Activated T-helper 1 cell treated with anti-CD3 and anti-CD28 coated beads, Interleukin-12 subunit alpha, Interleukin-12 subunit beta, Interleukin-2, Interleukin-4 antibody, amounts not matched to agents 30 ng/mL and 10 ng/mL and 1 ng/mL, durations not matched to agents 14 hours and 24 hours and 36 hours (primary cell): ENCODE results near the gene CLMN. TPM values are rescaled to one million over a fixed set of nuclear protein-coding genes. Genes with fewer than 3 reads are reported as not detected.

Experiments
- DNase-seq: peaks from one replicate; pipeline ENCODE4 v3.0.0; 2021; ENCODE audit warnings: low spot score
- H3K27ac Mint-ChIP-seq: one replicate; pipeline ENCODE4 v1.8.0; 2021; ENCODE audit warnings: mild to moderate bottlenecking, mixed read lengths
- H3K27me3 Mint-ChIP-seq: one replicate; pipeline ENCODE4 v1.8.0; 2022; ENCODE audit warnings: mild to moderate bottlenecking, moderate library complexity, mixed read lengths; ENCODE audit not compliant: insufficient read depth
- H3K36me3 Mint-ChIP-seq: one replicate; pipeline ENCODE4 v1.8.0; 2021; ENCODE audit warnings: low read depth, mixed read lengths
- H3K4me1 Mint-ChIP-seq: one replicate; pipeline ENCODE4 v1.8.0; 2021; ENCODE audit warnings: low read depth, mixed read lengths
- H3K4me3 Mint-ChIP-seq: one replicate; pipeline ENCODE4 v1.8.0; 2021; ENCODE audit warnings: mild to moderate bottlenecking, moderate library complexity, mixed read lengths
- H3K9me3 Mint-ChIP-seq: one replicate; pipeline ENCODE4 v1.8.0; 2021; ENCODE audit warnings: mixed read lengths
- intact Hi-C: fragments of 100-400 bp; cut with micrococcal nuclease; formaldehyde crosslinking; loops from one replicate; pipeline ENCODE4 v1.15.1; 2024
- total RNA-seq: library from RNA; stranded (reverse); gene quantifications from 2 replicates; pipeline ENCODE4 v1.2.3, GENCODE V29; 2022

The CLMN gene
- total RNA-seq, 1 donor from 2014 or later = 0.80 TPM

- peaks cover 4% of the 10 kb centered on the region for H3K27me3 Mint-ChIP-seq
- H3K27ac Mint-ChIP-seq = no peak overlapping the region
- H3K4me3 Mint-ChIP-seq = no peak overlapping the region
- H3K9me3 Mint-ChIP-seq = peaks cover 5% of the 10 kb centered on the region
- no peaks in the 10 kb centered on the region for H3K36me3 Mint-ChIP-seq
- peaks cover 41% of the 10 kb centered on the region for H3K4me1 Mint-ChIP-seq
- DNase-seq = no peak
- intact Hi-C loops = no loop called here
Observed at GRCh38 chr14:95263527-95264231, 56.0 kb downstream of the CLMN start.

- intact Hi-C loops = no loop called here
- Mint-ChIP-seq H3K27ac (no peak overlapping the region), H3K9me3 (peaks cover under 1% of the 10 kb centered on the region), H3K36me3 (no peaks in the 10 kb centered on the region), H3K4me1 (peaks cover 33% of the 10 kb centered on the region), H3K27me3 (peaks cover 4% of the 10 kb centered on the region), H3K4me3 (no peak overlapping the region)
- DNase-seq = no peak
Observed at GRCh38 chr14:95262511-95262891, 57.2 kb downstream of the CLMN start.

DNA sequence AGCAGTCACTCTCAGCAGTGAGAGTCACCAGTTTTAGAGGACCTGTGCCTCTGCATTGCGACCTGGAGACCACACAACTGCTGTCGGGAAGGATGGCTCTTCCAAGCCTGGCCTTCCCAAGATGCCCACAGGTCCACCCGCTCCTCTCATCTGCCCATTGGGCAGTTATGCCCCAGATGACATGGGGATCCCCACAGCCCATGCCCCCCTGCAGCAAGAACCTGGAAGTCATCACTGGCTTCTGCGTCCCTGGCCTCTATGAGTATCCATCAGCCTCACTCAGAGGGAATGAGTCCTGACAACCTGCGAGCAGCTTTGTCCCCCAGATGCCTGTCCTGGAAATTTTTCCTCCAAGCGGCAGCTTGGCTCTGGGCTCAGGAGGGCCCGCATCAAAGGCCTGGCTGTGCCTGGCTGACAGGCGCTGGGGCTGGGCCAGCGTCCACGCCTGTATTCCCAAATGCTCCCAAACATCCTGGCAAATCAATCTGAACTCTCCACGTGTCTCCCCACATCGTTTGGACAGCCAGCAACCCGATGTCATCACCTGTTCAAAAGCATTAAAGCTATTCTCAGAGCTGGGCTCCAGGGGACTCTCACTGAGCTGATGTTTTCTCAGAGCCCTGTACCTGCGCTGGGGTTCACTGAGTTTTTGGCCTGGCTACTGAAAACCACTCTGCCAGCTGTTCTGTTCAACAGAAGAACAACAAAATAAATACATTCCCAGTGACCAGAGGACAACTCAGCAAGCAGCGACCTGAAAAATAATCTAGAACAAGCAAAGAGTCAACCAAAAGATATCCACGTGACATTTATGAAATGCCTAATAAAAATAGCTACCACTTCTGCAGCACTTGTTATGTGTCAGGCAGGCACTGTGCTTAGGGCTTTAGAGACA is 57.8 kb downstream of the CLMN start:
- Mint-ChIP-seq H3K4me1 (peaks cover 27% of the 10 kb centered on the region), H3K27me3 (peaks cover 4% of the 10 kb centered on the region), H3K36me3 (no peaks in the 10 kb centered on the region), H3K9me3 (no peaks in the 10 kb centered on the region), H3K4me3 (no peak overlapping the region), H3K27ac (no peak overlapping the region)
- intact Hi-C loops = loop anchor here (2.0 kb wide), 1 partner anchor 261 kb away; no protein-coding TSS in a partner anchor
- no peak for DNase-seq

- no peak for DNase-seq
- no peak overlapping the region for H3K4me3 Mint-ChIP-seq
- H3K4me1 Mint-ChIP-seq = peaks cover 18% of the 10 kb centered on the region
- intact Hi-C loops = loop anchor here (1.0 to 2.0 kb wide), 4 partner anchors 8 to 262 kb away; partner anchors contain the start of gene DICER1
- no peaks in the 10 kb centered on the region for H3K9me3 Mint-ChIP-seq
- peaks cover 4% of the 10 kb centered on the region for H3K27me3 Mint-ChIP-seq
- peak overlapping the region; percentile 57 for H3K27ac Mint-ChIP-seq
- no peaks in the 10 kb centered on the region for H3K36me3 Mint-ChIP-seq
Observed at GRCh38 chr14:95260537-95261361, 59.0 kb downstream of the CLMN start.

GRCh38 chr14:95258754-95259593 is 60.7 kb downstream of the CLMN start:
- Mint-ChIP-seq H3K36me3 (no peaks in the 10 kb centered on the region), H3K4me3 (no peak overlapping the region), H3K9me3 (no peaks in the 10 kb centered on the region), H3K27ac (no peak overlapping the region), H3K4me1 (peaks cover 16% of the 10 kb centered on the region), H3K27me3 (no peaks in the 10 kb centered on the region)
- DNase-seq = no peak
- intact Hi-C loops = no loop called here

DNA sequence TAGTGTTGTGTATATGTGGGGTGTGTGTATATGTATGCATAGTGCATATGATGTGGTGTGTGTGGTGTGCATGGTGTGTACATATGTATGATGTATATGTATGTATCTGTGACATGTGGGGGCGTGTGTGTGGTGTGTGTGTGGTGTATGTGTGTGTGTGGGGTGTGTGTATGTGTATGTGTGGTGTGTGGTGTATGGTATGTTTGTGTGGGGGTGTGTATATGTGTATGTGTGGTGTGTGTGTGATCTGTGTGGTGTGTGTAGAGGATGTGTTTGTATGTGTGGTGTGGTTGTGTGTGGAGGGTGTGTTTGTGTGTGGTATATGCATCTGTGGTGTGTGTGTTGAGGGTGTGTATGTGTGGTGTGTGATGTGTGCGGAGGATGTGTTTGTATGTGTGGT is 61.6 kb downstream of the CLMN start:
- peaks cover 16% of the 10 kb centered on the region for H3K4me1 Mint-ChIP-seq
- H3K4me3 Mint-ChIP-seq = no peak overlapping the region
- intact Hi-C loops = no loop called here
- DNase-seq = no peak
- no peak overlapping the region for H3K27ac Mint-ChIP-seq
- H3K36me3 Mint-ChIP-seq = no peaks in the 10 kb centered on the region
- no peaks in the 10 kb centered on the region for H3K9me3 Mint-ChIP-seq
- no peaks in the 10 kb centered on the region for H3K27me3 Mint-ChIP-seq

- DNase-seq = no peak
- intact Hi-C loops = no loop called here
- Mint-ChIP-seq H3K27ac (no peak overlapping the region), H3K27me3 (no peaks in the 10 kb centered on the region), H3K9me3 (no peaks in the 10 kb centered on the region), H3K4me3 (no peak overlapping the region), H3K36me3 (no peaks in the 10 kb centered on the region), H3K4me1 (peaks cover 16% of the 10 kb centered on the region)
Observed at GRCh38 chr14:95257521-95257920, 62.2 kb downstream of the CLMN start.

GRCh38 chr14:95256776-95257060 is 63.0 kb downstream of the CLMN start:
- Mint-ChIP-seq H3K36me3 (no peaks in the 10 kb centered on the region), H3K9me3 (no peaks in the 10 kb centered on the region), H3K4me3 (no peak overlapping the region), H3K4me1 (peaks cover 16% of the 10 kb centered on the region), H3K27me3 (peaks cover under 1% of the 10 kb centered on the region), H3K27ac (no peak overlapping the region)
- DNase-seq = no peak
- intact Hi-C loops = no loop called here

DNA sequence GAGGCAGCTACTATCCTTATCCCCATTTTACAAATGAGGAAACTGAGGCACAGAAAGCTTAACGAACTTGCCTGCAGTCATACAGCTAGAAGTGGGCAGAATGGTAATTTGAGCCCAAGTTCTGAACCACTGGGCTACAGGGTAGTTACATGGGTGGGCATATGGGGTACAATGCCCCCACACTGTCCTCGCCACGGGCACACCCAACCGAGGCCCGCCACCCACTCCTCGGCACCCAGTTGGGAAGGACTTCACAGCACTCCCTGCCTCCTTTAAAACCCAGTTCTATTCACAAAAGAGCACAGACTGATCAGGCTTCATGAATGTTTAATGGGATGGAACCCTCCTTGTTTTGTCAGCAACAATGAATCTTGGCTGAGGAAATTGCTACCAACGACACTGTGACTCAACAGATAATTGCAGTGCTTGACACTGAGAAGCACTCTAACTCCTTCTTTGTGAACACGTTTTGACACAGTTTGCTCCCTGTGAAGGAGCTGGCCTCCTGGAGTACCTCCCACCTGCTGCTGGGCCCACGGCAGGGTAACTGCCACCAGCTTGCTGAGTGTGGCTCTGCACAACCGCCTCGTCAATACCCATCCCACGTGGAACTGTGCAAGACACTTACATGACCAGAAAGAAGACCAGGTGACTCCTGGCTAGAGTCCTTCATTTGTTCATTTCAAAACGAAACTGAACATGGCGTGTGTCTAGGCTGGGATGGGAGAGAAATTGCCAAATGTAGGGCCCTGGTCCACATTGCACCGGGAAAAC is 63.5 kb downstream of the CLMN start:
- intact Hi-C loops = no loop called here
- Mint-ChIP-seq H3K9me3 (no peaks in the 10 kb centered on the region), H3K4me1 (peaks cover 16% of the 10 kb centered on the region), H3K27ac (no peak overlapping the region), H3K27me3 (peaks cover 2% of the 10 kb centered on the region), H3K36me3 (no peaks in the 10 kb centered on the region), H3K4me3 (no peak overlapping the region)
- no peak for DNase-seq

- DNase-seq = no peak
- H3K4me3 Mint-ChIP-seq = no peak overlapping the region
- H3K27me3 Mint-ChIP-seq = peaks cover 4% of the 10 kb centered on the region
- H3K9me3 Mint-ChIP-seq = no peaks in the 10 kb centered on the region
- H3K4me1 Mint-ChIP-seq = peaks cover 10% of the 10 kb centered on the region
- no peaks in the 10 kb centered on the region for H3K36me3 Mint-ChIP-seq
- intact Hi-C loops = no loop called here
- no peak overlapping the region for H3K27ac Mint-ChIP-seq
Observed at GRCh38 chr14:95255487-95255886, 64.2 kb downstream of the CLMN start.

GRCh38 chr14:95255013-95255412 is 64.7 kb downstream of the CLMN start:
- H3K27ac Mint-ChIP-seq = no peak overlapping the region
- H3K27me3 Mint-ChIP-seq = peaks cover 7% of the 10 kb centered on the region
- H3K36me3 Mint-ChIP-seq = no peaks in the 10 kb centered on the region
- no peak for DNase-seq
- H3K9me3 Mint-ChIP-seq = no peaks in the 10 kb centered on the region
- H3K4me3 Mint-ChIP-seq = no peak overlapping the region
- peaks cover 6% of the 10 kb centered on the region for H3K4me1 Mint-ChIP-seq
- intact Hi-C loops = no loop called here

- Mint-ChIP-seq H3K27me3 (peaks cover 7% of the 10 kb centered on the region), H3K27ac (no peak overlapping the region), H3K36me3 (no peaks in the 10 kb centered on the region), H3K9me3 (no peaks in the 10 kb centered on the region), H3K4me1 (peaks cover 6% of the 10 kb centered on the region), H3K4me3 (no peak overlapping the region)
- intact Hi-C loops = no loop called here
- no peak for DNase-seq
Observed at GRCh38 chr14:95254288-95254687, 65.4 kb downstream of the CLMN start.
